WTC11 (cell line): ENCODE measurements around the gene CFDP1. TPM values are rescaled to one million over a fixed set of nuclear protein-coding genes. Genes with fewer than 3 reads are reported as not detected.

Experiments used
- AR ChIP-seq: fragments of 250-450 bp; sonication (Bioruptor Pico); IDR thresholded peaks from 2 replicates; pipeline ENCODE4 v1.9.0; 2021; ENCODE audit warnings: mild to moderate bottlenecking
- ATF3 ChIP-seq: sonication (generic); formaldehyde crosslinking; conservative IDR thresholded peaks from 2 replicates; pipeline ENCODE4 v1.8.1; 2022; ENCODE audit warnings: mild to moderate bottlenecking, missing genetic modification reagents
- CDX4 ChIP-seq: fragments of 250-450 bp; sonication (Bioruptor Pico); IDR thresholded peaks from 2 replicates; pipeline ENCODE4 v1.9.0; 2021; ENCODE audit warnings: moderate library complexity, mild to moderate bottlenecking, inconsistent platforms, borderline replicate concordance
- CREB1 ChIP-seq: sonication (generic); formaldehyde crosslinking; IDR thresholded peaks from 2 replicates; pipeline ENCODE4 v1.8.0; 2023; ENCODE audit warnings: mild to moderate bottlenecking, missing genetic modification reagents
- ELF4 ChIP-seq: sonication (generic); formaldehyde crosslinking; IDR thresholded peaks from 2 replicates; pipeline ENCODE4 v1.8.1; 2022; ENCODE audit warnings: low read depth, mild to moderate bottlenecking, moderate library complexity, missing genetic modification reagents
- ERG ChIP-seq: fragments of 250-450 bp; sonication (Bioruptor Pico); IDR thresholded peaks from 2 replicates; pipeline ENCODE4 v1.8.0; 2021; ENCODE audit warnings: mild to moderate bottlenecking
- ESRRA ChIP-seq: sonication (generic); formaldehyde crosslinking; IDR thresholded peaks from 2 replicates; pipeline ENCODE4 v1.8.1; 2022; ENCODE audit warnings: mild to moderate bottlenecking, missing genetic modification reagents, borderline replicate concordance
- FOXP1 ChIP-seq: sonication (generic); formaldehyde crosslinking; IDR thresholded peaks from 2 replicates; pipeline ENCODE4 v1.8.0; 2022; ENCODE audit warnings: missing genetic modification reagents, mild to moderate bottlenecking, moderate library complexity, borderline replicate concordance
- JUN ChIP-seq: sonication (generic); formaldehyde crosslinking; IDR thresholded peaks from 2 replicates; pipeline ENCODE4 v1.8.0; 2023; ENCODE audit warnings: mild to moderate bottlenecking, missing genetic modification reagents
- MLX ChIP-seq: sonication (generic); formaldehyde crosslinking; IDR thresholded peaks from 2 replicates; pipeline ENCODE4 v1.8.1; 2023; ENCODE audit warnings: mild to moderate bottlenecking, missing genetic modification reagents, moderate library complexity
- NFE2L1 ChIP-seq: sonication (generic); formaldehyde crosslinking; IDR thresholded peaks from 2 replicates; pipeline ENCODE4 v1.8.1; 2023; ENCODE audit warnings: missing genetic modification reagents
- NR2C2 ChIP-seq: sonication (generic); formaldehyde crosslinking; IDR thresholded peaks from 2 replicates; pipeline ENCODE4 v1.8.0; 2022; ENCODE audit warnings: mild to moderate bottlenecking, missing genetic modification reagents
- RELA ChIP-seq: sonication (generic); formaldehyde crosslinking; IDR thresholded peaks from 2 replicates; pipeline ENCODE4 v1.8.1; 2022; ENCODE audit warnings: missing genetic modification reagents, mild to moderate bottlenecking, borderline replicate concordance
- SOX15 ChIP-seq: fragments of 250-450 bp; sonication (Bioruptor Pico); IDR thresholded peaks from 2 replicates; pipeline ENCODE4 v1.9.0; 2021; ENCODE audit warnings: mild to moderate bottlenecking
- ZNF281 ChIP-seq: sonication (generic); formaldehyde crosslinking; IDR thresholded peaks from 2 replicates; pipeline ENCODE4 v1.8.0; 2023; ENCODE audit warnings: mild to moderate bottlenecking, missing genetic modification reagents
- ZNF423 ChIP-seq: fragments of 250-450 bp; sonication (Bioruptor Pico); IDR thresholded peaks from 2 replicates; pipeline ENCODE4 v2.1.2; 2022; ENCODE audit warnings: mild to moderate bottlenecking, moderate library complexity
- ZNF512 ChIP-seq: sonication (generic); formaldehyde crosslinking; IDR thresholded peaks from 2 replicates; pipeline ENCODE4 v1.8.1; 2022; ENCODE audit warnings: missing genetic modification reagents, borderline replicate concordance
- total RNA-seq: library from RNA; stranded (reverse); gene quantifications from 3 replicates; pipeline ENCODE4 v1.2.3, GENCODE V29; 2021

CFDP1 gene
- total RNA-seq, 1 experiment from 2014 or later: 79.2 TPM

- TF ChIP-seq ZNF512 (CRISPR knock-in tag): no peak
- TF ChIP-seq SOX15: no peak
- TF ChIP-seq NR2C2 (CRISPR knock-in tag): peak; percentile 75; the same call in 1 of the 2 replicates
- TF ChIP-seq AR (CRISPR knock-in tag): no peak
- TF ChIP-seq ELF4 (CRISPR knock-in tag): 0 out of 2 replicates have a peak, but pooled peaks have one; percentile 17
- TF ChIP-seq FOXP1 (CRISPR knock-in tag): peak; percentile 95
- peak; percentile 85; the same call in 1 of the 2 replicates for TF ChIP-seq ZNF281 (CRISPR knock-in tag)
- peak; percentile 93 for TF ChIP-seq ESRRA (CRISPR knock-in tag)
- TF ChIP-seq ATF3 (CRISPR knock-in tag): no peak
- peak; percentile 96 for TF ChIP-seq RELA (CRISPR knock-in tag)
- 0 out of 2 replicates have a peak, but pooled peaks have one; percentile 39 for TF ChIP-seq CREB1 (CRISPR knock-in tag)
- no peak for TF ChIP-seq ZNF423 (CRISPR knock-in tag)
- TF ChIP-seq JUN (CRISPR knock-in tag): peak; percentile 55; the same call in 1 of the 2 replicates
- TF ChIP-seq ERG (CRISPR knock-in tag): no peak
- no peak for TF ChIP-seq MLX (CRISPR knock-in tag)
- TF ChIP-seq CDX4: no peak
- peak; percentile 79; the same call in 1 of the 2 replicates for TF ChIP-seq NFE2L1 (CRISPR knock-in tag)
These were observed at the start of gene CFDP1 (continued) for GRCh38 chr16:75432828-75433731.
